GM12891 (cell line): ENCODE measurements around the gene EEF2.
"Not testable (repeated sequence)": the region's sequence is repeated elsewhere in the genome, so short reads cannot be mapped to it uniquely, and the experiment has no call there.

Experiments used
- DNase-seq: peaks from one replicate; pipeline ENCODE4 v3.0.0; 2011; ENCODE audit warnings: low spot score; ENCODE audit not compliant: insufficient read length
- FAIRE-seq: peaks from 2 replicates; lab custom pipeline; 2011; peaks lifted over from hg19 to GRCh38; lab: Jason Lieb, UNC
- PAX5 ChIP-seq: IDR thresholded peaks from 2 replicates; pipeline ENCODE4 v1.6.1; 2011; ENCODE audit warnings: low read length, moderate library complexity, mild to moderate bottlenecking; ENCODE audit not compliant: insufficient read depth, severe bottlenecking
- POLR2A ChIP-seq: IDR thresholded peaks from 2 replicates; pipeline ENCODE4 v1.6.1; 2011; ENCODE audit warnings: low read depth, low read length, control low read depth
- POLR2AphosphoS5 ChIP-seq: IDR thresholded peaks from 2 replicates; pipeline ENCODE4 v1.6.1; 2011; ENCODE audit warnings: low read depth, low read length, control low read depth
- POU2F2 ChIP-seq: IDR thresholded peaks from 2 replicates; pipeline ENCODE4 v1.6.1; 2011; ENCODE audit warnings: low read depth, mild to moderate bottlenecking, control low read depth, low read length, moderate library complexity
- SPI1 ChIP-seq: IDR thresholded peaks from 2 replicates; pipeline ENCODE4 v1.6.1; 2011; ENCODE audit warnings: low read depth, low read length, control low read depth
- TAF1 ChIP-seq: IDR thresholded peaks from 2 replicates; pipeline ENCODE4 v1.6.1; 2011; ENCODE audit warnings: low read depth, low read length, control low read depth

EEF2 gene

DNA sequence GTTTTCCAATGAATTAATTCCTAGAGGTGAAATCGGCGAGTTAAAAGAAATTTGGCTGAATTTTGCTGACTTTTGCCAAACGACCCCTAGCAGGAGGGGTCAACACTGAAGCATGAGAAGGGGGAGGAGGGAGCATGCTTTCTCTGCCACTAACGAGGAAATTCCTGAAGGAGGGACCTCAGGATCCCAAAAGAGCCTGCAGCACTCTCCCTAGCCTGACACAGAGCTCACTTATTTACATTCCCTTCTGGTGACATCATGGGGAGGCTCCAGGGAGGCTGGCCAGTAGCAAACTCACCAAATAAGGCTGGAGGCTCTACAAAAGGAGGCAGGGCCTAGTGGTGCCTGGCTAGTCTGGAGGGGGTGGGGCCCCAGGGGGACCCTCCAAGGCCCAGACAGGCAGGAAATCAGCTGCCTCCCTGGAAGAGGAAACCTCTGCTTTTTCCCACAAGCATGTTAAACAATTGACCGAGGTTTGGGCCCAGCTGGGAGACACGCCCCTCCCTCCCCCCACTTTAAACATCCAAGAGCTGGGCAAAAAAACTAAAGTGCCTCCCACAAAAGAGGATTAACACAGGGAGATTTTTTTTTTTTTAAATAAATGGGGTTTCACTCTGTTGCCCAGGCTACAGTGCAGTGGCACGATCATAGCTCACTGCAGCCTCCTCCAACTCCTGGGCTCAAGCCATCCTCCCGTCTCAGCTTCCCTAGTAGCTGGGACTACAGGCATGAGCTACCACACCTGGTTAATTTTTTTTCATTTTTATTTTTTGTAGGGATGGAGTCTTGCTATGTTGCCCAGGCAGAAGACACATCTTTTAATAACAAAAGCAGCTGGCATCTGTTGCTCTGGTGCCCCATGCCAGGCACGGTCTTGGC, 16.5 kb downstream of the EEF2 start:
- TF ChIP-seq TAF1, result no peak
- no peak for TF ChIP-seq POLR2A
- TF ChIP-seq POLR2AphosphoS5, result no peak
- TF ChIP-seq PAX5, result no peak
- no peak for TF ChIP-seq POU2F2
- TF ChIP-seq SPI1, result no peak
- FAIRE-seq (no peak), DNase-seq (no peak)

DNA sequence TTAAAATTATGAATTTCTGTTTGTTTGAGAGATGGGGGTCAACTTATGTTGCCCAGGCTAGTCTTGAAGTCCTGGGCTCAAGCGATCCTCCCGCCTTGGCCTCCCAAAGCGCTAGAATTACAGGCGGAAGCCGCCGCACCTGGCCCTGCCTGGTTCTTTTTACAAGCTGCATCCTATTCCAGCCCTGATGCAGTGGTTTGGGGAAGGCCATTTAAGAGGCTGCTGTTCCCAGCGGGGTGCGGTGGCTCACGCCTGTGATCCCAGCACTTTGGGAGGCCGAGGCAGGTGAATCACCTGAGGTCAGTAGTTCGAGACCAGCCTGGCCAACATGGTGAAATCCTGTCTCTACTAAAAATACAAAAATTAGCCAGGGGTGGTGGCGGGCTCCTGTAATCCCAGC, 17.3 kb downstream of the EEF2 start:
- not testable (repeated sequence) for FAIRE-seq

DNA sequence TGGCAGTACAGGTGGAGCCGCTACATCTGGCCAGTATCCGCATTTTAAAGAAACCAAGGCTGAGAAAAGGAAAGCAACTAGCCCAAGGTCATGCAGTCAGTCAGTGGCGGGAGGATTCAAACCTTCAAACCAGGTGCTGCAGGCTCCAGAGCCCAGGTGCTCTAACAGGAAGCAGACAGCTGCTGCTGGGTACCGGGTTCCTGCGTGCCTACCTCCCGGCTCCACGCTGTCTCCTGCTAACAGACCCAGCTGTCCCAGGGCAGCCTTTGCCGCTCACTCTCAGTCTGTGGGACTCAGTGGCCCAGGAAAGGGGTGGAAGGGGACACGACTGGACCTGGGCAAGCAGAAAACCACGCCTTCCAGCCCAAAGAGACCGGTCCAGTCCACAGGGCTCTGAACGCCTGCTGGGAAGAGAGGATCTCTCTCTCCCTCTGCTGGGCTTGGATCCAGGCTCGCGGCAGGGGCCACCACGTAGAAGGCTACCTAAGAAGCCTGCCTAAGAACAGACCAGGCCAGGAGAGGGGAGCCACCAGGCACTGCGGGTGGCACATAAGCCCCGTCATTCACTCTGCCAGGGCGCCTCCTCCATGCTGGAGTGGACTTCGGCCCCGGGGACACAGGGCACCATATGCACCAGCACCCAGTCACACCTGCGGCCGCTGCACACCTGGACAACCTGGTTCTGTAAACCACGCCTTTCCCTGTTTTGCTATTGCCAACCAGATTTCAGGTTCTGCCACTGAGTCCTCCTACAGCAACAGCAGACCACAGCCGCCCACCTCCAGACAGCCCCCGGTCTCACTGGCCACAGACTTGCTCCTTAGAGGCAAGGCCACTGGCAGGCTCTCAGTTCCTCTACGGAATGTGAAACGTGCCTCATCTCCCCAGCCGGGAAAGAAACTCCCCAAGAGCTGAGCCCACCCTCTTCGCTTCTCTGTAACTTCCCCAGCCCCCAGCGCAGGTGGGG, 18.9 kb downstream of the EEF2 start:
- FAIRE-seq (no peak), DNase-seq (no peak)
- TF ChIP-seq POLR2AphosphoS5 (no peak), SPI1 (no peak), TAF1 (no peak), PAX5 (no peak)

More for the DNA sequence above, 17.3 kb downstream of the EEF2 start:
- not testable (repeated sequence) for DNase-seq

DNA sequence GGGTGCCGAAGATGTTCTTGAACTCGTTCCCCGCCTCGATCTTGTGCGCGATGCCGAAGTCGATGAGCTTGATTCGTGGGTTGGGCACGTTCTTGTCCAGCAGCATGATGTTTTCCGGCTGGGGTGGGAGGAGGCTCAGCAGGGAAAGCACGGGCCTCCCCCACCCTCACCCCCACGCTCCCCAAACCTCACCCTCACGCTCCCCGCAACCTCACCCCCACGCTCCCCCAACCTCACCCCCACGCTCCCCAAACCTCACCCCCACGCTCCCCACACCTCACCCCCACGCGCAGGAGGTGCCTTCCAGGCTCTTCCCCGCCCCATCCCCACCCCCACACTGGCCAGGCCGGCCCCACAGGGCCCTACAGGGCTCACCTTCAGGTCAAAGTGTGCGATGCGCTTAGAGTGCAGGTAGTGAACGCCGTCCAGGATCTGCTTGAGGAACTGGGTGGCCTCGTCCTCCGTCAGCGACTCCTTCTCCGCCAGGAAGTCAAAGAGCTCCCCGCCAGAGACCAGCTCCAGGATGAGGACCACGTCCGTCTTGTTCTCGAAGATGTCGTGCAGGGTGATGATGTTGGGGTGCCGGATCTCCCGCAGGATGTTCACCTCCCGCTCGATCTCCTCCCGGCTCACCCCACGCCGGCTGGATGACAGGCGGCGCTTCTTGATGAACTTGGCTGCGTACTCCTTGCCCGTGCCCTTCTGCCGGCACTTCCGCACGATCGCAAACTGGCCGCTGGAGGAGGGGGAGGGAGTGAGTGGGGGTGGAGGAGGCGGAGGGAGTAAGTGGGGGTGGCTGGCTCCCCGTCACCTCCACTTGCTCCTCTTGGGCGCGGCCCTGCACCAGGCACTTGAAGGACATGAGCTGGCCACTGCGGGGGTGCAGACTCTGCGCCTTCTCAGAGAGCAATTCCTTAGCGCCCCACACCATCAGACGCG, 20.7 kb downstream of the EEF2 start:
- FAIRE-seq (no peak), DNase-seq (no peak)

DNA sequence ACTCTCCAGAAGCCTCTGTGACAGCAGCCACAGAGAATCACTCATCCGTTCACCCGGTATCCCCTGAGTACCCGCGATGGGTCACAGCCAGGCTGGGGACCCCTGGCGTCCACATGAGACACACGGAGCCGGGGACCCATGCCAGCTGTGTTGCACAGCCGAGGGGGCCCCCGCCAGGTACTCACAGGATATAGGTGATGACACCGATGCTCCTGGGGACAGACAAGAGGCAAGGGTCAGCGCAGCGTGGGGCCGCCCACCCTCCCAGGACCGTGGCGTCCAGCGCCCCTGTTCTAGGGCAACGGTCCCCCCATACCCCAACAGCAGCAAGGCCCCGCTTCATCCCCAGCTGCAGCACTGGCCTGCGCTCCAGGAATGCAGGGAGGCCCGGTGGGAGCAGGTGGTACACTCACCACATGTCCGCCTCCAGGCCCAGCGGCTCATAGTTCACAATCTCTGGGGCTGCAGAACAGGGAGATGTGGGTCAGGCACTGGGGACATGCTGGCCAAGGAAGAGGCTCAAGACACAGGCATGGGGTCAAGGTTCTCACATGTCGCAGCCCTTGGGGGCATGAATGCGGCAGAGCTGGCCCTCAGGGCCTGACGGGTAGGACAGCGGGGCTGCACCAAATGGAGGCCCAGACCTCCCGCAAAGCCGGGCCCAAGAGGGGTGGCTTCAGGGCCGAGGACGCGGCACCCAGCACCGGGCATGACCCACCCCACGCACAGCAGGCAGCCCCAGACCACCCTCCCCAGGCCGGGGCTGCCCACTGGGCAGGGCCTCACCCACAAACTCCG, 21.6 kb downstream of the EEF2 start:
- FAIRE-seq, result no peak
- TF ChIP-seq POLR2A (no peak), SPI1 (no peak), POU2F2 (no peak), TAF1 (no peak), PAX5 (no peak), POLR2AphosphoS5 (no peak)

More for the DNA sequence above, 20.7 kb downstream of the EEF2 start:
- TF ChIP-seq PAX5 (no peak), POU2F2 (no peak), SPI1 (no peak)

DNA sequence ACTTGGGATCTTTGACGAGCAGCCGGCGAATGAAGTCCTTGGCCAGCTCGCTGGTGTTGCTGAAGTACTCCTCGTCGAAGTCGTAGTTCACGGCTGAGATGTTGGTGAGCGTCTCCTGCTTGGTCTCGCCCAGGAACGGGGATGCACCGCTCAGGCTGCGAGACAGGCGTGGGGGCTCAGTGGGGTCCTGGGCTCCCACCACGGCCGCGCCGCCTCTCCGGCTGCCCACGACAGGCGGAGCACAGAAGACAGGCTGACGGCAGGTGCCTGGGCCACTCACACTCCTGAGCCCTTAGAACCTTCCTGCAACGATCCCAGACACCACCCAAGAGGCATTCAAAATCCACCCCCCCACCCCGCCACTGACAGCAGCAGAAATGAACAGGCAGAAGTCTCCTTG, 24.3 kb downstream of the EEF2 start:
- FAIRE-seq, result no peak
- TF ChIP-seq POLR2AphosphoS5 (no peak), POLR2A (no peak), POU2F2 (no peak), SPI1 (no peak), PAX5 (no peak), TAF1 (no peak)
- DNase-seq, result no peak

More for the DNA sequence above, 21.6 kb downstream of the EEF2 start:
- DNase-seq, result no peak

DNA sequence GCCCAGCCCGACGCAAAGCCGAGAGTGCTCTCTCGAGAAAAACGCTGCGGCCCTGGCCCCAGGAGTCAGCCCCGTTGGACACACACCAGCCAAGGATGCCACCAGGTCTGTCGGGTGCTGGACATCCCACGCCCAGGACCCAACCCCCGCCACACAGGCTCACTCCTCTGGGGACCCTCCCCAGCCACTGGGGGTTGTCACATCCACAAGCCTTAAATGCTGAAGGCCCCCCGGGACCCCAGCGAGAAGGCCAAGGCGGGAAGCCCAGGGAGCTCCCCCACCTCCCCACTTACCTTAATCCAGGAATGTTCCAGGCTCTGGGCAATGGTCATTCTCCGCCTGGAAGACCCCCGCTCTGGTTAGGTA, 25.5 kb downstream of the EEF2 start:
- DNase-seq, result no peak
- no peak for FAIRE-seq
- TF ChIP-seq POU2F2, result no peak
- no peak for TF ChIP-seq PAX5
- TF ChIP-seq TAF1, result no peak
- no peak for TF ChIP-seq POLR2AphosphoS5

DNA sequence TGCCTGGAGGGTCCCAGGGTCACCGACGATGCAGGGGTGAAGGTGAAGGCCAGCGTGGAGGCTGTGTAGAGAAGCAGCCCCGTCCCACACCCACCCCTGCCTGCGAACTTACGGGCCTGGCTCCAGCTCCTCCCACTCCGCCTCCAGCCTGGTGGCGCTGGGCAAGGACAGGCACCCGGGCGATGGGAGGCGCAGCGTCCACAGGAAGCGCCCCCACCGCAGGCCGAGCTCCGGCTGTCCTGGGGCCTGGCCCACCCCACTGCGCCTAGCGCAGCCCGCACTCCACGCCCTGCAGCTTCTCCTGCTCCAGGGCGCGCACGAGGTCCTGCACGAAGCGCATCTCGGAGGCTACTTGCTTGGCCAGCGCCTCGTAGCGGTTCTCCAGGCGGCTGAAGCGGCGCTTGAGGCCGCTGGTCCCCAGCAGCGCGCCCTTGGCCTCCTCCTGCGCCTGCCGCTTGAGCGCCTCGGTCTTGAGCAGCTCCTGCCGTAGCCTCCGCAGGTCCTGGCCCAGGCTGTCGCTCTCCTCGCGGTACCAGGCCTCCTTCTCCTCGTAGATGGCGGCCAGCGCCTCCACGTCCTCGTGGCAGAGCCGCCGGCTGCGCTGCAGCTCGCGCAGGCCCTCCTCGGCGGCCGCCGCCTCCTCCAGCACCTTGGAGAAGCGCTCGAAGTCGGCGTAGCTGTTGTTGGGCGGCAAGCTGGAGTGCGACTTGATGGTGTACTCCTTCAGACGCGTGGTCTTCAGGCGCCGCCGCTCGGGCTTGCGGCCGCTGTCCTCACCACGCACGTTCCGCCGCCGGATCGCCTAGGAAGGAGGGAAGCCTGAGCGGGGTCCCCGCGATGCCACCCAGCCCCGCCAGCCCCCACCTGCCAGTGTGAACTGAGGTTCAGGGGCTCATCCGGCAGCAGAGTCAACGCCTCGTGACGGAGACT, 26.2 kb downstream of the EEF2 start:
- FAIRE-seq, result no peak
- no peak for TF ChIP-seq TAF1
- no peak for TF ChIP-seq SPI1
- TF ChIP-seq POU2F2, result no peak
- no peak for TF ChIP-seq POLR2A
- no peak for TF ChIP-seq POLR2AphosphoS5
- TF ChIP-seq PAX5, result no peak

More for the DNA sequence above, 26.2 kb downstream of the EEF2 start:
- DNase-seq, result no peak
